D721Med (cell line): ENCODE data around the gene IGSF21.

ENCODE experiments used
- DNase-seq: peaks from one replicate; pipeline ENCODE4 v3.0.0; 2011; ENCODE audit warnings: low spot score; ENCODE audit not compliant: insufficient read length
- FAIRE-seq: peaks from 2 replicates; lab custom pipeline; 2011; peaks lifted over from hg19 to GRCh38; lab: Jason Lieb, UNC
- TF ChIP-seq, protein P1 (sequence below): IDR thresholded peaks from 2 replicates; pipeline ENCODE4 v1.5.1; 2012; ENCODE audit warnings: mild to moderate bottlenecking, control low read depth; ENCODE audit not compliant: insufficient read depth; ENCODE audit errors: missing control alignments

Gene IGSF21

DNA sequence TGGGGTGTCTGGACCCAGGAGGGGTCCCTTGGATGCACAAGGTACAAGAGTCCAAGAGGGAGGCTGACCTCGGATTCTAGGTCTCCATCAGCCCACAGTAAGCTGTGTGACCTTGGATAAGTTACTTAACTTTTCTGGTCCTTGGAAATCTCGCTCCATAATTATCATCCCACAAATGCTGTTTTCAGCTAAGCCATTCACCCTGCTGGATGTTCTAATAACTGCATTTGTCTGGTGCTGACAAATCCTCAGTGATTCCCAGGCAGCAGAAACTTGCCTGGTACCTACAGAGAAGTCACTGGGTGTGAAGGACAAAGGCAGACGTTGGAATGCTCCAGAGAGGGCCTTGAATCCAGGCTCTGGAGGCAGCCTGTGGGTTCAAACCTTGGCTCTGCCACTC lies 89.7 kb downstream of the IGSF21 start:
- FAIRE-seq = no peak
- DNase-seq = no peak
- TF ChIP-seq, protein P1, sequence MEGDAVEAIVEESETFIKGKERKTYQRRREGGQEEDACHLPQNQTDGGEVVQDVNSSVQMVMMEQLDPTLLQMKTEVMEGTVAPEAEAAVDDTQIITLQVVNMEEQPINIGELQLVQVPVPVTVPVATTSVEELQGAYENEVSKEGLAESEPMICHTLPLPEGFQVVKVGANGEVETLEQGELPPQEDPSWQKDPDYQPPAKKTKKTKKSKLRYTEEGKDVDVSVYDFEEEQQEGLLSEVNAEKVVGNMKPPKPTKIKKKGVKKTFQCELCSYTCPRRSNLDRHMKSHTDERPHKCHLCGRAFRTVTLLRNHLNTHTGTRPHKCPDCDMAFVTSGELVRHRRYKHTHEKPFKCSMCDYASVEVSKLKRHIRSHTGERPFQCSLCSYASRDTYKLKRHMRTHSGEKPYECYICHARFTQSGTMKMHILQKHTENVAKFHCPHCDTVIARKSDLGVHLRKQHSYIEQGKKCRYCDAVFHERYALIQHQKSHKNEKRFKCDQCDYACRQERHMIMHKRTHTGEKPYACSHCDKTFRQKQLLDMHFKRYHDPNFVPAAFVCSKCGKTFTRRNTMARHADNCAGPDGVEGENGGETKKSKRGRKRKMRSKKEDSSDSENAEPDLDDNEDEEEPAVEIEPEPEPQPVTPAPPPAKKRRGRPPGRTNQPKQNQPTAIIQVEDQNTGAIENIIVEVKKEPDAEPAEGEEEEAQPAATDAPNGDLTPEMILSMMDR = no peak

GRCh38 chr1:18198260-18198659 lies 90.7 kb downstream of the IGSF21 start:
- DNase-seq (no peak), FAIRE-seq (no peak)
- TF ChIP-seq, protein P1 = no peak

DNA sequence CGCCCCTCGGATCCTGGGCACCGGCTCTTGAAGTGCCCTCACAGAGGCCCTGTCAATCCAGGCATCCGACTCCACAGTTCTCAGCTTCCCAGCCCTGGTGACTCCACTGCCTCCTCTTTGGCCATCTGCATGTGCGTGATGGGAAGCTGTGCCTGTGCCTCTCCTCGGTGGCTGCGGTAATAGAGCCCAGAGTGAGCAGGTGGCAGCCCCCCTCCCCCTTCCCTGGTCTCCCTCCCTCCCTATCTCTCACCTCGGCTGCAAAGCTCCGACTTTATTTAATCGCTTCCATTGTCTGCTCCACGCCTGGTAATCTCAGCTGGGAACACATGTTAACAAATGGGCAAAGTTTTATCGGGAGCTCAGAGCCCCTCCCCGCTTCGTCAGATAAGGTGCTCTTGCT lies 91.9 kb downstream of the IGSF21 start:
- TF ChIP-seq, protein P1 = no peak
- FAIRE-seq = no peak
- no peak for DNase-seq

DNA sequence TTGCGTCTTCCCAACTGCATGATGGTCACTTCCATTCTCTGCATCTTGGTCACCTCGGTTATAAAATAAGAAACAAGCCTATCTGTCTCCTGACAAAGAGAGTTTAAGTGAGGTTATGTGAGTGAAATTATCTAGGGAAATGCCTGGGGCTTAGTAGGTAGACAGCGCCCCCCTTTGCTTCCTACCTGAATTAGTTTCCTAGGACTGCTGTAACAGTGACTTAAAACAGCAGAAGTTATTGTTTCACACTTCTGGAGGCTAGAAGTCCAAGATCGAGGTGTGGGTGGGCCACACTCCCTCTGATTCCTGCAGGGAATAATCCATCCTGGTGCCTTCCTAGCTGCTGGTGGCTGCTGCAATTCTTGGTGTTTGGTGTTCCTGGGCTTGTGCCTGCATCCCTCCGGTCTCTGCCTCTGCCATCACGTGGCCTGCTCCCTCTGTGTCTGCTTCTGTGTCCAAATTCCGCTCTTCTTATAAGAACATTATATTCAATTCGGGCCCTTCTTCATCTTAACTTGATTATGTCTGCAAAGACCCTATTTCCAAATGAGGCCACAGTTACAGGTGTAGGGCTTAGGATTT lies 92.6 kb downstream of the IGSF21 start:
- DNase-seq (no peak), FAIRE-seq (no peak)
- TF ChIP-seq, protein P1 = peak; percentile 29

GRCh38 chr1:18200918-18201317 lies 93.3 kb downstream of the IGSF21 start:
- TF ChIP-seq, protein P1 = no peak
- DNase-seq = no peak
- FAIRE-seq = no peak

GRCh38 chr1:18201997-18202719 lies 94.6 kb downstream of the IGSF21 start:
- DNase-seq = no peak
- no peak for FAIRE-seq
- TF ChIP-seq, protein P1 = no peak

DNA sequence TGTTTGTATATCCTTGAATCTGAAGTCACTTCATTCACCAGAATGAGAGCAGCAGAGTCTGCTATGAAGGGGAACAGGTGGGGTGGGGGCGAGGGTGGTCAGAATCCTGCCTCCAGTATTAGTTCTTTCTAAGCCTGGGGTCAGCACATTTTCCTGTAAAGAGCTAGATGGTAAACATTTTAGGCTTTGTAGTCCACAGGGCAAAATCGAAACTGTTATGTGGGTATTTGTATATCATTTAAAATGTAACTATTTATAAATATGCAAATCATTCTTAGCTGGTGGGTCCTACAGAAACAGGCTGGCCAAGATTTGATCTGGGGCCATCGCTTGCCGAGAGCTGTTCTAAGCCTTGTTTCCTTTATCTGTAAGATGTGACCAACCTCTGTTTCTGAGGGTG lies 96.0 kb downstream of the IGSF21 start:
- DNase-seq = no peak
- FAIRE-seq = no peak
- TF ChIP-seq, protein P1 = no peak
